Stimulated activated CD8-positive, alpha-beta memory T cell treated with anti-CD3 and anti-CD28 coated beads, Interleukin-7, amount 100 ng/mL, for 4 hours (primary cell): ENCODE measurements around the gene S100A1.
"Not testable (repeated sequence)": the region's sequence is repeated elsewhere in the genome, so short reads cannot be mapped to it uniquely, and the experiment has no call there.

Source experiments
- DNase-seq, 2 donors: peaks; one replicate each; pipeline ENCODE4 v3.0.0-alpha.2; 2020; ENCODE audit warnings: low read depth in 2 of 2

Gene S100A1

GRCh38 chr1:153658400-153659174, 30.4 kb downstream of the S100A1 start, which contains the start of gene SNAPIN:
SNAPIN (plus strand) TSS chr1:153658703; CDS start chr1:153658744, 41 bp downstream.
- peak; percentile 80 to 88 for DNase-seq

- DNase-seq = no peak
Measured at GRCh38 chr1:153659175-153659534, 30.9 kb downstream of the S100A1 start.

- DNase-seq = no peak
Measured at GRCh38 chr1:153659656-153660055, 31.4 kb downstream of the S100A1 start.

GRCh38 chr1:153661111-153661708, 33.0 kb downstream of the S100A1 start:
- no peak for DNase-seq

GRCh38 chr1:153662269-153662668, 34.0 kb downstream of the S100A1 start:
- no peak for DNase-seq

- no peak for DNase-seq
Measured at GRCh38 chr1:153663211-153663610, 35.0 kb downstream of the S100A1 start.

GRCh38 chr1:153667439-153667838, 39.2 kb downstream of the S100A1 start:
- no peak for DNase-seq

GRCh38 chr1:153668672-153669071, 40.4 kb downstream of the S100A1 start:
- not testable (repeated sequence) for DNase-seq

- DNase-seq = no peak
Measured at GRCh38 chr1:153669606-153670005, 41.4 kb downstream of the S100A1 start.

- no peak for DNase-seq
Measured at GRCh38 chr1:153670257-153670858, 42.1 kb downstream of the S100A1 start.

GRCh38 chr1:153670859-153671627, 42.8 kb downstream of the S100A1 start, which contains the start of gene ILF2:
ILF2 (minus strand) TSS chr1:153670993; CDS start chr1:153670922, 71 bp downstream.
- peak; percentile 95 to 97 for DNase-seq

GRCh38 chr1:153671628-153672353, 43.6 kb downstream of the S100A1 start:
- peak in 1 of 2 donors; percentile 18 for DNase-seq

GRCh38 chr1:153673511-153673910, 45.3 kb downstream of the S100A1 start:
- no peak for DNase-seq

- peak in 1 of 2 donors; percentile 12 for DNase-seq
Measured at GRCh38 chr1:153677718-153678518, 49.7 kb downstream of the S100A1 start.

GRCh38 chr1:153678519-153679336, 50.5 kb downstream of the S100A1 start, which contains the start of gene NPR1:
NPR1 (plus strand) TSS chr1:153678688; CDS start chr1:153679109, 421 bp downstream.
- DNase-seq = peak in 1 of 2 donors; percentile 9

- DNase-seq = peak in 1 of 2 donors; percentile 14
Measured at GRCh38 chr1:153679337-153680119, 51.3 kb downstream of the S100A1 start.

- DNase-seq = no peak
Measured at GRCh38 chr1:153680120-153680403, 51.8 kb downstream of the S100A1 start.
